ENCODE measurements around the gene NNAT.

- TF ChIP-seq JUND (IDR thresholded peaks at IDR 0.05) = no peak
- TF ChIP-seq YY1 (IDR thresholded peaks at IDR 0.05) = no peak
- no peak for TF ChIP-seq CTCF (IDR thresholded peaks at IDR 0.05; ENCODE audit: low read depth, low read length, missing input control)
- TF ChIP-seq RXRA (IDR thresholded peaks at IDR 0.05) = no peak
- no peak for TF ChIP-seq NR2F2 (IDR thresholded peaks at IDR 0.05)
- TF ChIP-seq TAF1 (conservative IDR thresholded peaks at IDR 0.05) = no peak
- no peak for TF ChIP-seq REST (IDR thresholded peaks at IDR 0.05)
- no peak for TF ChIP-seq GABPA (IDR thresholded peaks at IDR 0.05 in 1 of 2, conservative IDR thresholded peaks at IDR 0.05 in 1 of 2)
- no peak for TF ChIP-seq ZBTB33 (IDR thresholded peaks at IDR 0.05)
- TF ChIP-seq RAD21 (IDR thresholded peaks at IDR 0.05) = no peak
- TF ChIP-seq FOXA2 (IDR thresholded peaks at IDR 0.05) = no peak
- TF ChIP-seq MAX (IDR thresholded peaks at IDR 0.05) = no peak
- TF ChIP-seq ATF3 (IDR thresholded peaks at IDR 0.05) = no peak
These were observed 23.3 kb downstream of the NNAT start for GRCh38 chr20:37544386-37544785.
